ENCODE data around the gene UCP2. TPM values are rescaled to one million over a fixed set of nuclear protein-coding genes. Genes with fewer than 3 reads are reported as not detected.

Gene UCP2
- total RNA-seq, 4 donors from 2014 or later = 36.7 to 57.6 (median 39.6) TPM

GRCh38 chr11:73971175-73971719 is 11.4 kb downstream of the UCP2 start:
- Histone ChIP-seq H3K4me1 (peaks cover 13 to 21% (median 16%) of the 10 kb centered on the region in 4 donors), H3K36me3 (peaks cover 0 to 1% (median 0%) of the 10 kb centered on the region in 4 donors), H3K27ac (no peak overlapping the region), H3K4me3 (no peak overlapping the region), H3K9me3 (no peaks in the 10 kb centered on the region), H3K27me3 (no peaks in the 10 kb centered on the region)
- intact Hi-C loops (cut with DNase I; ENCODE audit: low total_unique reads) (no loop called here), in situ Hi-C loops (cut with MboI; ENCODE audit: low pct_ligation_motif_present in 1 of 4, low pct_unique_long_range_greater_than_20kb in 1 of 4, low sequenced_read_pairs in 3 of 4) (loop anchor here in 2 of 4 donors (25.0 kb wide), 2 partner anchors 116 to 591 kb away; no protein-coding TSS in a partner anchor)
- no peak for DNase-seq
- 84% methylated on average over 6 of the region's 6 CpGs; no CpG with 5 or more reads in 1 of the 2 donors for WGBS, 2 donors (ENCODE audit: low coverage in 1 of 2)
- TF ChIP-seq CTCF (IDR thresholded peaks at IDR 0.05) (no peak), POLR2AphosphoS5 (IDR thresholded peaks at IDR 0.05) (peak in 1 of 3 donors; percentile 26), EP300 (IDR thresholded peaks at IDR 0.05; ENCODE audit: low read depth) (no peak), POLR2A (IDR thresholded peaks at IDR 0.05) (no peak)

- Histone ChIP-seq H3K4me1 (peaks cover 13 to 21% (median 16%) of the 10 kb centered on the region in 4 donors), H3K36me3 (no peaks in the 10 kb centered on the region), H3K27me3 (no peaks in the 10 kb centered on the region), H3K4me3 (no peak overlapping the region), H3K27ac (no peak overlapping the region), H3K9me3 (no peaks in the 10 kb centered on the region)
- TF ChIP-seq EP300 (IDR thresholded peaks at IDR 0.05; ENCODE audit: low read depth) (no peak), POLR2AphosphoS5 (IDR thresholded peaks at IDR 0.05) (no peak), POLR2A (IDR thresholded peaks at IDR 0.05) (no peak), CTCF (IDR thresholded peaks at IDR 0.05) (no peak)
- DNase-seq = no peak
- in situ Hi-C loops (cut with MboI; ENCODE audit: low pct_ligation_motif_present in 1 of 4, low pct_unique_long_range_greater_than_20kb in 1 of 4, low sequenced_read_pairs in 3 of 4) = loop anchor here in 2 of 4 donors (25.0 kb wide), 2 partner anchors 117 to 592 kb away; no protein-coding TSS in a partner anchor
- WGBS, 2 donors (ENCODE audit: low coverage in 1 of 2) = 78 to 88% methylated on average over 5 to 13 of the region's 13 CpGs
- intact Hi-C loops (cut with DNase I; ENCODE audit: low total_unique reads) = loop anchor here (10.0 kb wide), 2 partner anchors 55 to 135 kb away; no protein-coding TSS in a partner anchor
These were observed 12.4 kb downstream of the UCP2 start for GRCh38 chr11:73969991-73970800.

- Histone ChIP-seq H3K9me3 (no peaks in the 10 kb centered on the region), H3K27me3 (no peaks in the 10 kb centered on the region), H3K4me1 (peaks cover 11 to 23% (median 18%) of the 10 kb centered on the region in 4 donors), H3K36me3 (no peaks in the 10 kb centered on the region), H3K4me3 (no peak overlapping the region), H3K27ac (no peak overlapping the region)
- no peak for DNase-seq
- 78 to 100% methylated on average over 1 to 2 of the region's 2 CpGs for WGBS, 2 donors (ENCODE audit: low coverage in 1 of 2)
- TF ChIP-seq EP300 (IDR thresholded peaks at IDR 0.05; ENCODE audit: low read depth) (no peak), POLR2A (IDR thresholded peaks at IDR 0.05) (no peak), CTCF (IDR thresholded peaks at IDR 0.05) (no peak), POLR2AphosphoS5 (IDR thresholded peaks at IDR 0.05) (no peak)
- in situ Hi-C loops (cut with MboI; ENCODE audit: low pct_ligation_motif_present in 1 of 4, low pct_unique_long_range_greater_than_20kb in 1 of 4, low sequenced_read_pairs in 3 of 4) (loop anchor here in 2 of 4 donors (25.0 kb wide), 2 partner anchors 118 to 593 kb away; no protein-coding TSS in a partner anchor), intact Hi-C loops (cut with DNase I; ENCODE audit: low total_unique reads) (loop anchor here (10.0 kb wide), 2 partner anchors 56 to 136 kb away; no protein-coding TSS in a partner anchor)
These were observed 13.6 kb downstream of the UCP2 start for GRCh38 chr11:73969091-73969490.

All from transverse colon (tissue), 4 donors.